Forelimb muscle (tissue), 1 donor: ENCODE data around the gene PSMF1. TPM values are rescaled to one million over a fixed set of nuclear protein-coding genes. Genes with fewer than 3 reads are reported as not detected.

Experiments
- DNase-seq: peaks from one replicate; pipeline ENCODE4 v3.0.0-alpha.2; 2013; ENCODE audit warnings: low read depth
- polyA plus RNA-seq: library from polyadenylated mRNA; unstranded; fragments of 120-200 nt; gene quantifications from one replicate; pipeline ENCODE4 v1.2.1, GENCODE V29; 2013; ENCODE audit not compliant: insufficient read length

The PSMF1 gene
- polyA plus RNA-seq, 1 donor = 98.1 TPM

DNA sequence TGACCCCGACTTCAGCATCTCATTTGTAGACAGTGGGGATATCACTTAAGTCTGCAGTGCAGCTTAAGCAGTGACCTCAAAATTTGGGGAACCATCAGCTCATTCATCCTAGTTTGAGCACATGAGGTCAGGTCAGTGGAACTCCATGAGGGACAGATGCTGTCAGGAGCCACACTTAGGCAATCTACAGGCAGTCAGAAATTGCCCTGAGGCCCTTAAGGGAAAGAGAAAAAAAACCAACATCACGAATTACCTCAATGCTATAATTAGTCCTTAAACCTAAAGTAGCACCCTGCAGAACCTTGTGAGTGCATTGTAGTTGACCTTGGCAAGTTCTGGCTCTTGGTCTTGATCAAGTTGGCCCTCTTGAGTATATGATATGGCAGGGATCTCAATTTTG is 45.3 kb downstream of the PSMF1 start:
- DNase-seq = no peak

DNA sequence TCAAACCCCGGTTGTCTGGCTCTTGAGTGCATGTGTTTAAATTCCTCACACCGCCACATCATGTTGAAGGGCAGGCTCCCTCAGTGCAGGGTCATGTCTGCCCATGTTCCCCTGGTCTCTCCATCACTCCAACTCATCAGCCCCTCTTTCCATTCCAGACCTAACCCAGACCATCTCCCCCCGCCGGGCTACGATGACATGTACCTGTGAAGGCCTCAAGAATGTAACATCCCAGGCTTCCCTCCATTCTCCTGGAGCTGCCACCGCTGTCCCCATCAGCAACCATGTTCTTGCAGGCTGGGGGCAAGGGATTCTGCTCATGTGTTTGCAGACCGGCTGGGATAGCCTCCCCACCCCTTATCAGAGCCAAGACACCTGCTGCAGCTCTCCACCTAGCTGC is 46.5 kb downstream of the PSMF1 start:
- DNase-seq = no peak

DNA sequence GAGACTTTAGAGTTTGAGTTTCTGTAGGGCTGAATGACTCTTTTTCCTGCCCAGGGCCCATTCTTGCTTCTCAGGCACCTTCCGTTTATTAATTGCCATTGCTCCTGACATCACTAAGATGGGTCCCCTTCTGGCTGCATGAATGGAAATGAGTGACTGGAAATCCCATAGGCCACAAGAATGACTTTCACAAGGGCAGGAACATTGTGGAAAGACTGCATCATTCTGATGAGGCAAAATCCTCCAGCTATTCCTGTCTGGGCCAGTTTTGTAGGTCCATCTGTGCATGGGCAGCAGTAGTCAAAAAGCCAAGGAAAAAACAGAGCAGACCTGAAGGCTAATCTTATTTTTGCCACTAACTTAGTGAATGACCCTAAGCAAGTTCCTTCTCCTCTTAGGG is 47.1 kb downstream of the PSMF1 start:
- no peak for DNase-seq

DNA sequence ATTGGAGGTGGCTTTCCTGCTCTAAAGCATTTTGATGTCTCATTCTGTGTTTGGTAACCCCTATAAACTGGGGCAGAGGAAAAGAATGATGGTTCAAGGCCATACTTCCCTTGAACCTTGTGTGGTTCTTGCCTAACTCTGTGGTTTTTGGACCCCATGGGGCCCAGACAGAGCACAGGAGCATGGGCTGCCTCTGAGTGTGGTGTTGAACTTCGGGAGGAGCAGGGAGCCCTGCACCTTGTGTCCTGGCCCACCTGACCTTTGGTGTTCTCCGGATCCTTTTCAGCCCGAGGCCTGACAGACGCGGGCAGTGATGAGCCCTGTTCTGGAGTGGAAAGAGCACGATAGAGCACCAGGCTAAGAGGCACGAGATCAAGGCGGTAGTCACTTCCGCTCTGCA is 47.5 kb downstream of the PSMF1 start:
- no peak for DNase-seq

DNA sequence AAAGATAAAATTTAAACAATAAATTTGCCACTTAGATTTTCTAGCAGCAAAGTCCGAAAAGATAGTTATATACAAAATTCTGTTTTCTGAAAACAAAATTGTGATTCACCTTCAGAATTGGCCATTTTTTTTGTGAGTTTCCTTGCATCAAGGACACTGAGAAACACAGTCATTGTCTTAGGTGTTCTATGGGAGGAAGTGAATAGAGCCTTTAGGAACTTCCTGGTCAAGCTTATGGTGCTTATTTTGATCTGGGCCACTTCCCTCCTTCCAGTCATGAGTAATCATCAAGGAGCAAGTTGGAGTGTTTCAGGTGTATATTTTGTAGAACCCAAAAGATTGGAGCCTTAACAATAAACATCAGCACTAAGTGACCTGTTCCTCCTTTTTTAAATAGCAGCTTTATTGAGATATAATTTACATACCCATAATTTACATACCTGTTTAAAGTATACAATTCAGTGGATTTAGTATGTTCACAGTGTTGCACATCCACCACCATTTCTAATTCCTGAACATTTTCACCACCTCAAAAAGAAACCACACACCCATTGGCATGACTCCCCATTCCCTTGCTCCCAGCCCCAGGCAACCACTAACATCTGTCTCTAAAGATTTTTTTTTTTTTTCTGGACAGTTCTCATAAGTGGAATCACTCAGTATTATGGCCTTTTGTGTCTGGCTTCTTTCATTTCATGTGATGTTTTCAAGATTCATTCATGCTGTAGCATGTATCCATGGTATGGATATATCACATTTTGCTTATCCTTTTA is 48.7 kb downstream of the PSMF1 start:
- no peak for DNase-seq

DNA sequence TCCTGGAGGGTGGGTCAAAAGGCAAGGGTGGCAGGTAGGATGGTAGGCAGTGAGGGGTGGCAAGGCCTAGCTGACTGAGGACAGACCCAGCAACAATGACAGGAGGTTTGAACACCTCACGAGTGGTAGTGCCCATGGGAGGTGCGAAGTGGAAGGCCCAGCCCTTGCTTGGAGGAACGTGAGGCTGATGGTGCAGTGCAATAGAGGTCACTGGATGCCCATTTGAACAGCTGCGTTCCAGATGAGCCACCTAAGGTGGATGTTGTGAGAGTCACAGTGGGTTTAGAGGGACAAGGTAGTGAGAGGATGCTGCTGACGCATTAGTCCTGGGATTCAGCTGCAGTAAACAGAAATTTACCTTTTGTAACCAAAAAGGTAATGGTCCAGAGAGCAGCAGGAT is 50.8 kb downstream of the PSMF1 start:
- no peak for DNase-seq

DNA sequence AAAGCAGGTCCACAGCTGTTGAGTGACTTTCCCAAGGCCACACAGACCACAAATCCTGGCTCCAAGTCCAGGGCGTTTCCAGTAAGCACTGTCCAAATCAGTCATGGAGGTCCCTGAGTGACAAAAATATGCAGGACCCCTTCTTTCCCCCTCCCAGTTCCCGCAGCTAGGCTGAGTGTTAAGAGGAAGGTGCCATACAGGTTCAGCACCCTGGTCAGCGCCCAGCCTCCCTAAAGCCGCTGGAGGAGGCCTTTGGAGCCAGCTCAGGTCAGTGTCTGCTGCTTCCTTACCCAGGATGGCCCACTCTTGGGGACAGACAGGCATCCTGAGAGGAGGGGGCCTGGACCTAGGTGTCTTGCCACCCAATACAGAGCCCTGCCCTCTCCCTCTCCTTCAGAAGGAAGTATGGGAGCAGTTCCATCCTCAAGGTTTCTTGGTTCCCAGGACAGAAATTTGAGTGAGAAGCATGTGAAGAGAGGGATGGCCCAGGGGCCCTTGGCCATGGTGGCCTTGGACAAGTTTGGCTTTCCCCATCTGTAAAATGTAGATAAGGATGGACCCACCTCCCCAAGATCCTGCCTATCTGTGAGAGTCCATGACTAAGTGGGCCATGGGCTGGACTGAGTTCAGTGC is 53.2 kb downstream of the PSMF1 start:
- DNase-seq = no peak

DNA sequence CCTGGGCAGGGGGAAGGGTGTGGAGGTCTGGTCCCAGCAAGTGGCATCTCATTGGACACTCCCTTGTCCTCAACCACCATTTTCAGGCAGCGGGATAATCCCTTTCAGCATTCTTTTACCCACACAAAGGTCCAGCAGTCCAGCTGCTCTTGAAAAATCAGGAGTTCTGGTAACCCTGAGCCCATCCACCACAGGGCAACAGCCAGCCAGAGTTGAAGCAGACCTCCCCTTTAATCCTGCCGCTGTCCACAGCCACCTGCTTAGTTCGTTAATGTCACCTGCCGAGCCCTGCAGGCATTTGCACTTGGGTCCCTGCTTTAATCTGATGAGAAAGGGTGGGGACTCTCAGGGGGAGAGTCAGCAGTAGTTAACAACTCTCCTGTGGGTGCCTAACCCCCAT is 55.3 kb downstream of the PSMF1 start:
- no peak for DNase-seq

DNA sequence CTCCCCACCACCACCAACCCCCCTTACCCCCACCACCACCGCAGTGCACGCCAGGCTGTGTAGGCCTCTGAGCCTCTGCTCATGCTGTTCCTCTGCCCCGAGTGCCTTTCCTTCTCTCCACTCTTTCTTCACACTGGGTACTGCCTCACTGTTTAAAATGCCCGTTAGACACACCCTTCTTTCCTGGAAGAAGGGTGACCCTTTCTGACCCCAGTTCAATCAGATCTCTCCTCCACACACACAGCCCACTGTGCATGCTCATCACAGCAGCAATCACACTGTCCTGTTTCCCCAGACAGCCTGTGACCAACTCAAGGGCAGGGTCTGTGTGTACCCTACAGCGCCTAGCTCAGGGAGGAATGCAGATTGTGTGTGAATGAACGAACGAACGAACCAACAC is 56.4 kb downstream of the PSMF1 start:
- DNase-seq = no peak

DNA sequence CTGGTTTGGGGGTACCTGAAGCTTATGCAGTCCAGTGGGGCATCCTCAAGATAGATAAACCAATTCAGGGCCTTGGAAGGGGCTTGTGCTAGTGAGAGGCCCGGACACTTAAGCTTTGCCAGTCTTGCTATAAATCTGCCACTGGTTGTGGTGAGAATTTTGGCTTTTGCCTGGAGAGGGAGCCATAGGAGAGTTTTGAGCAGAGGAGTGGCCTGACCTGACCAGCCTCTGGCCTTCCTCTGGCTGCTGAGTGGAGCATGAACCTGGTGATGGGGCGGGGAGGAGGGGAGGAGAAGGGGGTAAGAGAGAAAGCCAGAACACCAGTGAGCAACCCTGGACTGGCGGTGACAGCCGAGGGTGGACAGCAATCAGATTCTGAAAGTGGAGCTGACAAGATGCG is 59.3 kb downstream of the PSMF1 start:
- DNase-seq = no peak

DNA sequence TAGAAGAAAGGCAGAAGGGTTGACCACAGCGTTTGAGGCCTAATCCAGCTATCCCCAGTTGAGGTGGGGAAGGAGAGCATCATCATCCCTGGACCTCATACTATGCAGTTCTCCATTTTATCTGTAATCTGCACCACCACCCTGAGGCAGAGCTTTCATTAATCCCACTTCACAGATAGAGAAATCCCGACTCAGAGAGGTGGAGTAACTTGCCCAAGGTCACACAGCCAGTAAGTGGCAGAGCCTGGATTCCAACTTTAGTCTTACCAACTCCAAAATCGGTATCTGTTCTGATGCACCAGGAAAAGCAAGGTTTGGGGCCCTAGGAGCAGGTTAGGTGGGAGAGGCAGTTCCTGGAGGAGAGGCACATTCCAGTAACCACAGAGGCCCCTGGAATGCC is 59.7 kb downstream of the PSMF1 start:
- no peak for DNase-seq

DNA sequence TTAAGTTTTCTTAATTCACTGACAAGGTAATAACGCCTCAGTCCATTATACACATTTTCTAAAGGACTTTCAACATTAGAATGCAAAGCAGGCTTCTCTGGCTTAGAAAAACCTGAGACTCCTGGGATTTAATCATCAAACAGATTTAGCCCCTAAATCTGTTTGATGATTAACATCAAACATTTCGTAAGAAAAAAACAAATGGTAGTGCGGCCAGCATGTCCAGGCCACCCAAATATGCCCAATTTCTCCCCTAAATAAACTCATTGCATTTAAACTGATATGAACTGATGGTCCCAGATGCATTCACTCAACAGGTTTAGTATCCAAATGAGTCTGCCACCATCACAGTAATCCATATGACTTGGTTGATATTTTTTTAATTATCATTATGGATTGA is 60.2 kb downstream of the PSMF1 start:
- no peak for DNase-seq

DNA sequence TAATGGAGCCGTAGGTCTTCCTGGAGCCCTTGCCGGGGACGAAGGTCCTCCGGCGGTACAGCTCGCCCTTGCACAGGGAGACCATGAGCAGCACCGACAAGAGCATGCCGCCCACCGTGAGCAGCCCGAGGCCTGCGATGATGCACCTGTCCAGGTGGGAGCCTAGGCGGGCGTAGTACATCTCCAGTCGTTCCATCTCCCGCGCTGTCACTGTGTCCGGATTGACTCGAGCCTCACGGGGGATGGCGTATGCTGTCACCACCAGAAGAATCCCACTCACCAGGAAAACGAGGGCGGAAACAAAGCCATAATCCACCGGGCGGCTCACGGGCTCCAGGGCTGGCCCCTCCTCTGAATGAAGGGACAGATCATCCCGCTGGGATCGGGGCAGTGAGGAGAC is 62.5 kb downstream of the PSMF1 start:
- no peak for DNase-seq

DNA sequence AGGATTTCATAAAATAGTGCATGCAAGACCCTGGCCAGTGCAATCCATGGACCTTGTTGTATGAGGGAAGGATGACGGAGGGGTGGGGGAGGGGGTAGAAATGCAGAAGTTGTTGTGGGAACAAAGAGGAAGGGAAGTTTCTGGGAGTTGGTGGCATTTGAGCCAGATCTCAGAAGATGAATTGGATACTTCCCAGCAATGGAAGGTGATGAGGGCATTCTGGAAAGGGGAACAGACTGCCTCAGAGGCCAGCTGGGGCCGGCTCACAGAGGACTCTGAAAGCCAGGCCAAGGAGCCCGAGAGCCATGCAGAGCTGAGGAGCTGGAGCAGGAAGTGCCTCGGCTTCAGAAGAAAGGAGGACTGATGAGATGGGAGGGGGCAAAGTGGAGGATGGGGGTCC is 63.7 kb downstream of the PSMF1 start:
- DNase-seq = no peak

DNA sequence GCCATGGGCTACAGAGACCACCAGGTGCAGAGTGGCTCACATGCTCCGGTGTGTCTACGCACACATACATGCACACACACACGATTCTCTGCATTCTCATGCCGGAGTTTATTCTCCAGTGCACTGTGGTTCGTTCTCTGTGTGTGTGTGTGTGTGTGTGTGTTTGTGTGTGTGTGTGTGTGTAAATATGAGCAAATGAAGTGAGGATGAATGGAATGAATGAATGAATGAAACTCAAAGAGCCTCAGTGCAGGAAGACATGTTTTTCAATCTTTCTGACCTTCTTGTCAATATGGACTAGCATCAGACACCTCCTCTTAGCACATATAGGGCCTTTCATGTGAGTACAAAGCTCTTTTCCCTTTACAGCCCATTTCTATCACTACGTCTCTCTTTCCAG is 64.8 kb downstream of the PSMF1 start:
- DNase-seq = no peak

DNA sequence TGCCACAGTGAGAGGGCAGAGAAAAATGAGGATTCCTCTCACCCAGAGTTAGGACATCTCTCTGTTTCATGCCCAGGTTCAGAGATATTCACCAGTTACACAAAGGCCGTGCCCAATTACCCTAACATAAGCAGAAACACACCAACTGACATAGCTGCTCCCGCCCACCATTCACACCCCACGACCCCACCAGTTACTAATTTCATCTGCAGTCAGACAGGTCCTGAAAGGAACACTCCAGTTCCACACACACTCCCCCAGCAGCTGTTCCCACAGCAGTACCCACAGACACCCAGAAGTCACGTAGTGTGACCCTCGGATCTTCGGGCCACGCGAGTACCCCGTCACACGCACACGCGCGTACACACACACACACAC is 65.8 kb downstream of the PSMF1 start:
- no peak for DNase-seq

DNA sequence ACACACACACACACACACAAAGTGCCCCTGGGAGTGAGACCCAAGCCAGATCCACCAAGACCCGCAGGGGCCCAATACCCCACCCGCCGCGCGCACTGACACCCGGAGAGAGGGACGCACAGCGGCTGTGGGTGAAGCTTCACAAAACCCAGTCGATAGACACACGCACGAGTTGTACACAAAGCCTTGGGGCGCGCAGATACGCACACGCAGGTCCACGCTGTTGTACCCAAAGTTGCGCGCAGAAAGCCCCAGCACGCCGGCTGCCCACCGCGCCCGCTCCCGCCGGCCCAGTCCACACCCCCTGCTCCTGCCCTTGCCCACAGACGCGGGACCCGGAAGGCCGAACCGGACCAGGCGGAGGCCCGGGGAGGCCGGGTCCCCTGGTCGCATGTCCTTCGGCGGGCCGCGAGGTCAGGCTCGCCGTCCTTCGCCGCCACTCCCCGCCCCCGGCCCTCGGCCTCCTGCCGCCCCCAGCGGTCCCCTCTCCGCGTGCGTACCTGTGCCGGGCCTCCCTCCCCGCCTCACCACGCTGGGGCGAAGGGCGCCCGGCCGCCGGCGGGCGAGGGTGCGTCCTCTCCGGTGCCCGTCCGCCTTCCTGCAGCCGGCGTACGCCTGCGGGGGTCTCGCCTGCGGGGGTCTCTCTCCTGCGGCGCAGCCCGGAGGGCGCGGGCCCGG is 66.4 kb downstream of the PSMF1 start, which contains the start of gene TMEM74B:
TSS of gene TMEM74B (minus strand) at position 344 of the 678 bp plus-strand sequence. CDS start 1,180 bp downstream, outside the sequence.
- DNase-seq = no peak

DNA sequence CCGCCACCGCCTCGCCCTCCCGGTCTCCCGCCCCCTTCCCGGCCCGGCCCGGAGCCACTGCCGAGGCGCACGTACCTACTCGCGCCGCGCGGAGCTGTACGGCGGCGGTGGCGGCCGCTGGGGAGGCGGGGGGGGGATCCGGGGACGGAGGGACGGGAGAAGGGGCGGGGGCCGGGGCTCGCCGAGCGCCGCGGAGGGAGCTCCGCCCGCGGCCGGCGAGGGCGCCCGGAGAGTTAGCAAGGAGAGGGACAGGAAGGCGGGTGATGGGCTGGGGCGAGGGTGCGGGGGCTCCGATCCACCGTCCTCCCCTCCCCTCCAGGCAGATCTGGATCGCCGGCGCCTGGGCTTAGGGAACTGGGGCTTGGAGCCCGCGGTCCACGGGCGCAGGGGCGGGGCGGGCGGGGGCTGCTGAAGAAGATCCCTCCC is 66.9 kb downstream of the PSMF1 start:
- no peak for DNase-seq

DNA sequence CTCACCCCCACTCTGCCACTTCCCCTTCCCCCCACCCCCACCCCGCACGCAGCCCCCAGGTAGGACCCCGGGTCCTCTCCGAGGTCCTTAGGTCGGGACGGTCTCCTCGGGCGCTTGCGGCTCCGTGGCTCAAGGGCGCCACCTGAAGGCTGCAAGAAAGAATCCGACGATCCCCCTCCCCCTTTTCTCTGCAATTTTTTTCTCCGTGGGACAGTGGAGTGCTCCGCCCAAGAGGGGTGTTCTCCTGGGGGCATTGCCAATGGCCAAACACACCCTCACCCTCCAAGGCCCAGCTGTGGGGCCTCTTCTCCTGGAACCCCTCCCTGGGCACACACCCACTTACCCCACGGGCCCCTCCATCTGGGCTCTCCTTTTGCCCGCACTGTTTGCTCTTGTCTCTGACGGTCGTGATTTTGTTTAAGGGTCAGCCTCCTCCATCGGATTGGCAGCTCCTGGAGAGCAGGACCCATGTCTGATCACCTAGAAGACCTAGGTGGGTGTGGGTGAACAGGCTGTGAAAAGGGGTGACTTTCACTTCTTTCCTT is 67.5 kb downstream of the PSMF1 start:
- no peak for DNase-seq

DNA sequence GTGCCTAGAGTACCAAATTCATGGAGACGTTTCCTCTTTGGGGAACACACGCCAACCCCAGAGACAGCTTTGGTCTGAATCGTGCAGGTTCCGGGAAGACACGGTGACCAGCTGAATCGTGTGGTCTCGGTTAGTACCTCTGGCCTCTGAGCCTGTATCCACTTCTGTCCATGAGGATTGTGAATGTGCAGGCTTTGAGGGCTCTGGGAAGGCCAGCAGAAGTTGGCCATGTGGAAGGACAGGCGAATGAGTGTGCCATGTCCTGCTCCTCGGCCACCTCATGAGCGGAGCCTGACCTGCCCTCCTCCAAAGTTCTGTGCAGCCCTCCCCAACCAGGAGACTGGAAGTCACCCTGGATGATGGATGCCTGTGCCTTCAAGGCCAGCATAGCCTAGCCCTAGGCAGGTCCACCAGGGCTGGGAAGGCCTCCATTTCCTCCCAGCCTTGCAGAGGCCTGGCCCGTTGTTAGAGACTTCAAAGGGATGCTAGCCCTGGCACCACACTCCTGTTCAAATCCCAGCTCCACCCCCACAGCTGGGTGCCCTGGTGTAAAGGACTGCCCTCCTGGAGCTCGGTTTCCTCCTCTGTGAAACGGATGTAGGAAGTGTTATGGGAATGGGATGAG is 68.1 kb downstream of the PSMF1 start:
- DNase-seq = no peak

DNA sequence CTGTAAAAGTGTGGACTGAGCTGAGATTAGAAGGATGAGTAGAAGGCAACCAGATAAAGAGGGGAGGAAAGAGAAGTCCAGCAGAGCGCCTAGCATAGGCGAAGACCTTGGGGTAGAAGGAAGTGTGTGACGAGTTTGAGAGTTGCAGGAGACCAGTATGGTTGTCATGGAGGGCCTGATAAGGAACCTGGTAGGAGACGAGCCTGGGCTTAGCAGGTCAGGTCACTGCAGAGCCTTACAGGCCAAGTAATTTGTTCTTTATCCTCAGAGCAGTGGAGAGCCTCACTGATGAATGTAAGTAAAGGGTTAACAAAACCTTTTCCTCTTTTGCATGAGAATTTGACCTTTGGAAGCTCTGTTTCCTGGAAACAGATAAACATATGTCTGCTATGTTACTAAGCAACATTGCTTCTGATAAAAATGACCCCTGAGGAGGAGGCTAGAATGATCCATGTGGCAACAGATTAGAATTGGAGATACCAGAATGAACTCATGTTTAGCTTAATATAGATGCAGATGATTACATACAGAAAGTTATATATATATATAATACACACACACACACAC is 69.3 kb downstream of the PSMF1 start:
- DNase-seq = no peak

DNA sequence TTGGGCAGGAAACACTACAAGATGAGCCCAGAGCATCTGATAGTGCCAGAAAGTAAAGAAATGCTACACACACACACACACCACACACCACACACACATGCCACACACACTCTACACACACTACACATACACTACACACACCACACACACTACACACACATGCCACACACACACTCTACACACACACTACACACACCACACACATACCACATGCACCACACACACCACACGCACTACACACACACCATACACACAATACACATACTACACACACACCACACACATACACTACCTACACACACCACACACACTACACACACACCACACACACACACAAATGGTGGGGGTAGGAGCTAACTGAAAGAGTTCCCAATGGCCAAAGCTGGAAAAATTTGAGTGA is 69.9 kb downstream of the PSMF1 start:
- DNase-seq = no peak
